HepG2 (cell line): ENCODE measurements around the gene MPC1. TPM values are rescaled to one million over a fixed set of nuclear protein-coding genes. Genes with fewer than 3 reads are reported as not detected.

Source experiments
- DMAP1 ChIP-seq: IDR thresholded peaks from 2 replicates; pipeline ENCODE4 v1.6.1; 2016
- KAT2B ChIP-seq: fragments of 150-350 bp; IDR thresholded peaks from 2 replicates; pipeline ENCODE4 v1.6.1; 2014; ENCODE audit warnings: low read depth, low read length, borderline replicate concordance
- ZNF460 ChIP-seq: sonication (generic); formaldehyde crosslinking; IDR thresholded peaks from 2 replicates; pipeline ENCODE4 v1.5.1; 2020; ENCODE audit warnings: missing genetic modification reagents, mild to moderate bottlenecking, borderline replicate concordance
- ZSCAN9 ChIP-seq: IDR thresholded peaks from 2 replicates; pipeline ENCODE4 v1.6.1; 2016; ENCODE audit warnings: borderline replicate concordance
- polyA plus RNA-seq, 8 experiments: library from polyadenylated mRNA; depleted of rRNA in 3 of 8; stranded (reverse) in 7 of 8; unstranded in 1 of 8; fragments of >200 nt; fragmentation: Illumina TruSeq in 4 of 8; extraction: Trizol in 4 of 8; gene quantifications; 2 replicates each; pipeline versions ENCODE4 v1.2.1 to v1.2.3, GENCODE V29; 2011 to 2016; ENCODE audit warnings: low read depth in 4 of 8, missing spikeins in 1 of 8, mixed read lengths in 1 of 8; ENCODE audit not compliant: insufficient read depth in 1 of 8
- total RNA-seq, 5 experiments: library from RNA; depleted of rRNA; stranded (reverse); fragments of >200 nt; fragmentation: Illumina TruSeq; extraction: Trizol; gene quantifications; 2 replicates each; pipeline ENCODE4 v1.2.3, GENCODE V29; 2016; ENCODE audit warnings: low read depth in 1 of 5
- TF ChIP-seq, protein P1 (sequence below): sonication (generic); formaldehyde crosslinking; conservative IDR thresholded peaks from 2 replicates; pipeline ENCODE4 v1.4.0; 2020; ENCODE audit warnings: mild to moderate bottlenecking, missing genetic modification reagents, moderate library complexity
- TF ChIP-seq, protein P2 (sequence below): sonication (generic); formaldehyde crosslinking; IDR thresholded peaks from 2 replicates; pipeline ENCODE4 v1.4.0; 2020; ENCODE audit warnings: low read depth, missing genetic modification reagents
- TF ChIP-seq, protein P3 (sequence below): sonication (generic); formaldehyde crosslinking; conservative IDR thresholded peaks from 2 replicates; pipeline ENCODE4 v1.4.0; 2020; ENCODE audit warnings: missing genetic modification reagents
- TF ChIP-seq, protein P4 (sequence below): sonication (generic); formaldehyde crosslinking; IDR thresholded peaks from 2 replicates; pipeline ENCODE4 v1.4.0; 2020; ENCODE audit warnings: missing genetic modification reagents
- TF ChIP-seq, protein P5 (sequence below): sonication (generic); formaldehyde crosslinking; IDR thresholded peaks from 2 replicates; pipeline ENCODE4 v1.5.0; 2020; ENCODE audit warnings: mild to moderate bottlenecking, low read depth, missing genetic modification reagents, borderline replicate concordance
- TF ChIP-seq, protein P6 (sequence below): IDR thresholded peaks from 2 replicates; pipeline ENCODE4 v1.6.1; 2016; ENCODE audit warnings: mild to moderate bottlenecking

MPC1 gene
- total and polyA plus RNA-seq, 2 of the 13 experiments (the other 11 are each of a cell fraction or from before 2014, with no cell fraction given) = 189 to 214 TPM

DNA sequence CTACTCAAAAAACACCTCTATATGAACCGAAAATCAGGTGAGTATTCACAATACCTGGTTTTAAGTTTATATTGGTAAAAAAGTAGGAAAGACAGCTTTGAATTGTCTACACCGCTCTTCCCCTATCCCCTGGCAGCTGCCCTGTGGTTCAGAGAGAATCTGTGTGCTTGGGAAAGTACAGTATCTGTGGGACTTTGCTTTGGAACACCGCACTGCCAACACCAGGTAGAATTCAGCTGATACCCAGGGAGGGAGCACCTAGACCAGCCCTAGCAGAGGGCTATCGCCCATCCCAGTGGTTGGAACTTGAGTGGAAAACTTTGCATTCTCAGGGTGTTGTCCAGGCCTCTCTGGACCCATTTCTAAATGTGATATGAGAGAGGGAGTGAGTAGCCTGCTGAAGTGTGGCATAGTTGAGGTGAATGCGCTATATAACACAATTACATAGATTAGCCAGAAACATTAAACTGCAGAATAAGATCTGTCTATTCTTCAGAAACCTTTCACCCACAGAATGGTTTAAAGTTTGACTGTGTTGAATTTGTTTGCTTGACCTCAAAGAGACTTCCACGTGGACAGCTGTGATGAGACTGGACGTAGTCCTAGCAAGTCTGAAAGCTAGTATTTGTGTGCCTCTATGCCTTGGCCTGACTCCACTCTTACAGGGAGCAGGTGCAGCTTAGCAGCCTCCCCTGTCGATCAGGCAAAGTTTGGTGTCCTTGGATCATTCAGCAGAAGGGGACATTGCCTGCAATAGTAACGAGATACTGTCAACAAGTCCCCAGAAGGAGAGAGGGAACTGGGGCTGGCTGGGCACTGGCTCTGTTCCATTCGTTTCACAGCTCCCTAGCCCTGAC is 11.5 kb upstream of the MPC1 start (continued):
- TF ChIP-seq ZSCAN9 (CRISPR knock-in tag) (peak; percentile 62; the same call in 1 of the 2 replicates), DMAP1 (peak; percentile 25; the same call in 1 of the 2 replicates), KAT2B (no peak), ZNF460 (CRISPR knock-in tag) (no peak)
- TF ChIP-seq, protein P1, sequence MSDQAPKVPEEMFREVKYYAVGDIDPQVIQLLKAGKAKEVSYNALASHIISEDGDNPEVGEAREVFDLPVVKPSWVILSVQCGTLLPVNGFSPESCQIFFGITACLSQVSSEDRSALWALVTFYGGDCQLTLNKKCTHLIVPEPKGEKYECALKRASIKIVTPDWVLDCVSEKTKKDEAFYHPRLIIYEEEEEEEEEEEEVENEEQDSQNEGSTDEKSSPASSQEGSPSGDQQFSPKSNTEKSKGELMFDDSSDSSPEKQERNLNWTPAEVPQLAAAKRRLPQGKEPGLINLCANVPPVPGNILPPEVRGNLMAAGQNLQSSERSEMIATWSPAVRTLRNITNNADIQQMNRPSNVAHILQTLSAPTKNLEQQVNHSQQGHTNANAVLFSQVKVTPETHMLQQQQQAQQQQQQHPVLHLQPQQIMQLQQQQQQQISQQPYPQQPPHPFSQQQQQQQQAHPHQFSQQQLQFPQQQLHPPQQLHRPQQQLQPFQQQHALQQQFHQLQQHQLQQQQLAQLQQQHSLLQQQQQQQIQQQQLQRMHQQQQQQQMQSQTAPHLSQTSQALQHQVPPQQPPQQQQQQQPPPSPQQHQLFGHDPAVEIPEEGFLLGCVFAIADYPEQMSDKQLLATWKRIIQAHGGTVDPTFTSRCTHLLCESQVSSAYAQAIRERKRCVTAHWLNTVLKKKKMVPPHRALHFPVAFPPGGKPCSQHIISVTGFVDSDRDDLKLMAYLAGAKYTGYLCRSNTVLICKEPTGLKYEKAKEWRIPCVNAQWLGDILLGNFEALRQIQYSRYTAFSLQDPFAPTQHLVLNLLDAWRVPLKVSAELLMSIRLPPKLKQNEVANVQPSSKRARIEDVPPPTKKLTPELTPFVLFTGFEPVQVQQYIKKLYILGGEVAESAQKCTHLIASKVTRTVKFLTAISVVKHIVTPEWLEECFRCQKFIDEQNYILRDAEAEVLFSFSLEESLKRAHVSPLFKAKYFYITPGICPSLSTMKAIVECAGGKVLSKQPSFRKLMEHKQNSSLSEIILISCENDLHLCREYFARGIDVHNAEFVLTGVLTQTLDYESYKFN (CRISPR knock-in tag) = peak; percentile 88
- TF ChIP-seq, protein P2, sequence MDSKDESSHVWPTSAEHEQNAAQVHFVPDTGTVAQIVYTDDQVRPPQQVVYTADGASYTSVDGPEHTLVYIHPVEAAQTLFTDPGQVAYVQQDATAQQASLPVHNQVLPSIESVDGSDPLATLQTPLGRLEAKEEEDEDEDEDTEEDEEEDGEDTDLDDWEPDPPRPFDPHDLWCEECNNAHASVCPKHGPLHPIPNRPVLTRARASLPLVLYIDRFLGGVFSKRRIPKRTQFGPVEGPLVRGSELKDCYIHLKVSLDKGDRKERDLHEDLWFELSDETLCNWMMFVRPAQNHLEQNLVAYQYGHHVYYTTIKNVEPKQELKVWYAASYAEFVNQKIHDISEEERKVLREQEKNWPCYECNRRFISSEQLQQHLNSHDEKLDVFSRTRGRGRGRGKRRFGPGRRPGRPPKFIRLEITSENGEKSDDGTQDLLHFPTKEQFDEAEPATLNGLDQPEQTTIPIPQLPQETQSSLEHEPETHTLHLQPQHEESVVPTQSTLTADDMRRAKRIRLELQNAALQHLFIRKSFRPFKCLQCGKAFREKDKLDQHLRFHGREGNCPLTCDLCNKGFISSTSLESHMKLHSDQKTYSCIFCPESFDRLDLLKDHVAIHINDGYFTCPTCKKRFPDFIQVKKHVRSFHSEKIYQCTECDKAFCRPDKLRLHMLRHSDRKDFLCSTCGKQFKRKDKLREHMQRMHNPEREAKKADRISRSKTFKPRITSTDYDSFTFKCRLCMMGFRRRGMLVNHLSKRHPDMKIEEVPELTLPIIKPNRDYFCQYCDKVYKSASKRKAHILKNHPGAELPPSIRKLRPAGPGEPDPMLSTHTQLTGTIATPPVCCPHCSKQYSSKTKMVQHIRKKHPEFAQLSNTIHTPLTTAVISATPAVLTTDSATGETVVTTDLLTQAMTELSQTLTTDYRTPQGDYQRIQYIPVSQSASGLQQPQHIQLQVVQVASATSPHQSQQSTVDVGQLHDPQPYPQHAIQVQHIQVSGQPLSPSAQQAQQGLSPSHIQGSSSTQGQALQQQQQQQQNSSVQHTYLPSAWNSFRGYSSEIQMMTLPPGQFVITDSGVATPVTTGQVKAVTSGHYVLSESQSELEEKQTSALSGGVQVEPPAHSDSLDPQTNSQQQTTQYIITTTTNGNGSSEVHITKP (CRISPR knock-in tag) = peak; percentile 56; the same call in 1 of the 2 replicates
- TF ChIP-seq, protein P3, sequence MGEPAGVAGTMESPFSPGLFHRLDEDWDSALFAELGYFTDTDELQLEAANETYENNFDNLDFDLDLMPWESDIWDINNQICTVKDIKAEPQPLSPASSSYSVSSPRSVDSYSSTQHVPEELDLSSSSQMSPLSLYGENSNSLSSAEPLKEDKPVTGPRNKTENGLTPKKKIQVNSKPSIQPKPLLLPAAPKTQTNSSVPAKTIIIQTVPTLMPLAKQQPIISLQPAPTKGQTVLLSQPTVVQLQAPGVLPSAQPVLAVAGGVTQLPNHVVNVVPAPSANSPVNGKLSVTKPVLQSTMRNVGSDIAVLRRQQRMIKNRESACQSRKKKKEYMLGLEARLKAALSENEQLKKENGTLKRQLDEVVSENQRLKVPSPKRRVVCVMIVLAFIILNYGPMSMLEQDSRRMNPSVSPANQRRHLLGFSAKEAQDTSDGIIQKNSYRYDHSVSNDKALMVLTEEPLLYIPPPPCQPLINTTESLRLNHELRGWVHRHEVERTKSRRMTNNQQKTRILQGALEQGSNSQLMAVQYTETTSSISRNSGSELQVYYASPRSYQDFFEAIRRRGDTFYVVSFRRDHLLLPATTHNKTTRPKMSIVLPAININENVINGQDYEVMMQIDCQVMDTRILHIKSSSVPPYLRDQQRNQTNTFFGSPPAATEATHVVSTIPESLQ (CRISPR knock-in tag) = no peak
- TF ChIP-seq, protein P4, sequence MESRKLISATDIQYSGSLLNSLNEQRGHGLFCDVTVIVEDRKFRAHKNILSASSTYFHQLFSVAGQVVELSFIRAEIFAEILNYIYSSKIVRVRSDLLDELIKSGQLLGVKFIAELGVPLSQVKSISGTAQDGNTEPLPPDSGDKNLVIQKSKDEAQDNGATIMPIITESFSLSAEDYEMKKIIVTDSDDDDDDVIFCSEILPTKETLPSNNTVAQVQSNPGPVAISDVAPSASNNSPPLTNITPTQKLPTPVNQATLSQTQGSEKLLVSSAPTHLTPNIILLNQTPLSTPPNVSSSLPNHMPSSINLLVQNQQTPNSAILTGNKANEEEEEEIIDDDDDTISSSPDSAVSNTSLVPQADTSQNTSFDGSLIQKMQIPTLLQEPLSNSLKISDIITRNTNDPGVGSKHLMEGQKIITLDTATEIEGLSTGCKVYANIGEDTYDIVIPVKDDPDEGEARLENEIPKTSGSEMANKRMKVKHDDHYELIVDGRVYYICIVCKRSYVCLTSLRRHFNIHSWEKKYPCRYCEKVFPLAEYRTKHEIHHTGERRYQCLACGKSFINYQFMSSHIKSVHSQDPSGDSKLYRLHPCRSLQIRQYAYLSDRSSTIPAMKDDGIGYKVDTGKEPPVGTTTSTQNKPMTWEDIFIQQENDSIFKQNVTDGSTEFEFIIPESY (CRISPR knock-in tag) = no peak
- TF ChIP-seq, protein P5, sequence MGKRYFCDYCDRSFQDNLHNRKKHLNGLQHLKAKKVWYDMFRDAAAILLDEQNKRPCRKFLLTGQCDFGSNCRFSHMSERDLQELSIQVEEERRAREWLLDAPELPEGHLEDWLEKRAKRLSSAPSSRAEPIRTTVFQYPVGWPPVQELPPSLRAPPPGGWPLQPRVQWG (CRISPR knock-in tag) = no peak
- TF ChIP-seq, protein P6, sequence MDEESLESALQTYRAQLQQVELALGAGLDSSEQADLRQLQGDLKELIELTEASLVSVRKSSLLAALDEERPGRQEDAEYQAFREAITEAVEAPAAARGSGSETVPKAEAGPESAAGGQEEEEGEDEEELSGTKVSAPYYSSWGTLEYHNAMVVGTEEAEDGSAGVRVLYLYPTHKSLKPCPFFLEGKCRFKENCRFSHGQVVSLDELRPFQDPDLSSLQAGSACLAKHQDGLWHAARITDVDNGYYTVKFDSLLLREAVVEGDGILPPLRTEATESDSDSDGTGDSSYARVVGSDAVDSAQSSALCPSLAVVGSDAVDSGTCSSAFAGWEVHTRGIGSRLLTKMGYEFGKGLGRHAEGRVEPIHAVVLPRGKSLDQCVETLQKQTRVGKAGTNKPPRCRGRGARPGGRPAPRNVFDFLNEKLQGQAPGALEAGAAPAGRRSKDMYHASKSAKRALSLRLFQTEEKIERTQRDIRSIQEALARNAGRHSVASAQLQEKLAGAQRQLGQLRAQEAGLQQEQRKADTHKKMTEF (CRISPR knock-in tag) = peak; percentile 81
